Measurements from ENCODE around the gene KCNN2. TPM values are rescaled to one million over a fixed set of nuclear protein-coding genes. Genes with fewer than 3 reads are reported as not detected.

KCNN2 gene
- total RNA-seq, 4 donors from 2014 or later = 0.18 to 0.19 TPM; not detected in 2

GRCh38 chr5:114387433-114387832 is 25.6 kb downstream of the KCNN2 start:
- no peak overlapping the region for H3K4me3 ChIP-seq
- TF ChIP-seq, protein P1, sequence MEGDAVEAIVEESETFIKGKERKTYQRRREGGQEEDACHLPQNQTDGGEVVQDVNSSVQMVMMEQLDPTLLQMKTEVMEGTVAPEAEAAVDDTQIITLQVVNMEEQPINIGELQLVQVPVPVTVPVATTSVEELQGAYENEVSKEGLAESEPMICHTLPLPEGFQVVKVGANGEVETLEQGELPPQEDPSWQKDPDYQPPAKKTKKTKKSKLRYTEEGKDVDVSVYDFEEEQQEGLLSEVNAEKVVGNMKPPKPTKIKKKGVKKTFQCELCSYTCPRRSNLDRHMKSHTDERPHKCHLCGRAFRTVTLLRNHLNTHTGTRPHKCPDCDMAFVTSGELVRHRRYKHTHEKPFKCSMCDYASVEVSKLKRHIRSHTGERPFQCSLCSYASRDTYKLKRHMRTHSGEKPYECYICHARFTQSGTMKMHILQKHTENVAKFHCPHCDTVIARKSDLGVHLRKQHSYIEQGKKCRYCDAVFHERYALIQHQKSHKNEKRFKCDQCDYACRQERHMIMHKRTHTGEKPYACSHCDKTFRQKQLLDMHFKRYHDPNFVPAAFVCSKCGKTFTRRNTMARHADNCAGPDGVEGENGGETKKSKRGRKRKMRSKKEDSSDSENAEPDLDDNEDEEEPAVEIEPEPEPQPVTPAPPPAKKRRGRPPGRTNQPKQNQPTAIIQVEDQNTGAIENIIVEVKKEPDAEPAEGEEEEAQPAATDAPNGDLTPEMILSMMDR (IDR thresholded peaks at IDR 0.05) = no peak
- TF ChIP-seq POLR2A (IDR thresholded peaks at IDR 0.05) = no peak
- DNase-seq = no peak
- 62 to 79% methylated on average over 1 of the region's 1 CpG for WGBS, 2 donors
- H3K36me3 ChIP-seq = no peaks in the 10 kb centered on the region
- H3K27ac ChIP-seq = no peak overlapping the region
- no peaks in the 10 kb centered on the region for H3K9me3 ChIP-seq
- intact Hi-C loops (cut with DNase I) = no loop called here
- H3K4me1 ChIP-seq = peaks cover 0 to 11% (median 0%) of the 10 kb centered on the region in 3 donors
- no peaks in the 10 kb centered on the region for H3K27me3 ChIP-seq

GRCh38 chr5:114390431-114390830 is 28.6 kb downstream of the KCNN2 start:
- intact Hi-C loops (cut with DNase I) = no loop called here
- Histone ChIP-seq H3K27ac (no peak overlapping the region), H3K9me3 (no peaks in the 10 kb centered on the region), H3K4me1 (no peaks in the 10 kb centered on the region), H3K4me3 (no peak overlapping the region), H3K36me3 (no peaks in the 10 kb centered on the region), H3K27me3 (no peaks in the 10 kb centered on the region)
- TF ChIP-seq, protein P1 (IDR thresholded peaks at IDR 0.05) = no peak
- no peak for TF ChIP-seq POLR2A (IDR thresholded peaks at IDR 0.05)
- WGBS, 2 donors = 71 to 88% methylated on average over 1 of the region's 1 CpG
- DNase-seq = no peak

DNA sequence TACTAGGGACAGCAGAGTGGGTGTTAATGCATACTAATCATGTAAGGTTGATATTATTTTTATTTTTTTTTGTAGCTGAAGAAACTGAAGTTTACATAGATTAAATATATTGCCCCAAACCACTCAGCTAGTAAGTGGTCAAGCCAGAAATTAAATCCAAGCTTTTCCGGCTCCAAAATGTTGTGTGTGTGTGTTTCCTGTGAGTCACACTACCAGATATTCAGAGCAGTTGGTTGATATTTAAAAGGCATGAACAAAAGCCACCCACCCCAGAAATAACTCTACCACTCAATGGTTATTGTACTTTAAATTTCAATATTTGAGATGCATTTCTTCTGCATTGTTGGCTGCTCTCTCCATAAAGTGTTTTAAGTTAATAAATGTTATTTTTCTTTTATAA is 29.5 kb downstream of the KCNN2 start:
- no peaks in the 10 kb centered on the region for H3K36me3 ChIP-seq
- H3K9me3 ChIP-seq = no peaks in the 10 kb centered on the region
- no peaks in the 10 kb centered on the region for H3K4me1 ChIP-seq
- TF ChIP-seq, protein P1 (IDR thresholded peaks at IDR 0.05) = no peak
- TF ChIP-seq POLR2A (IDR thresholded peaks at IDR 0.05) = no peak
- intact Hi-C loops (cut with DNase I) = no loop called here
- no peaks in the 10 kb centered on the region for H3K27me3 ChIP-seq
- H3K27ac ChIP-seq = no peak overlapping the region
- 43 to 64% methylated on average over 1 of the region's 1 CpG for WGBS, 2 donors
- no peak for DNase-seq
- no peak overlapping the region for H3K4me3 ChIP-seq

GRCh38 chr5:114393159-114393558 is 31.3 kb downstream of the KCNN2 start:
- intact Hi-C loops (cut with DNase I) = no loop called here
- H3K27me3 ChIP-seq = no peaks in the 10 kb centered on the region
- DNase-seq = no peak
- H3K36me3 ChIP-seq = no peaks in the 10 kb centered on the region
- TF ChIP-seq, protein P1 (IDR thresholded peaks at IDR 0.05) = no peak
- TF ChIP-seq POLR2A (IDR thresholded peaks at IDR 0.05) = no peak
- 29 to 37% methylated on average over 1 of the region's 1 CpG for WGBS, 2 donors
- no peaks in the 10 kb centered on the region for H3K4me1 ChIP-seq
- H3K27ac ChIP-seq = no peak overlapping the region
- H3K4me3 ChIP-seq = no peak overlapping the region
- no peaks in the 10 kb centered on the region for H3K9me3 ChIP-seq

GRCh38 chr5:114402206-114402605 is 40.3 kb downstream of the KCNN2 start:
- intact Hi-C loops (cut with DNase I) = no loop called here
- 18 to 57% methylated on average over 1 of the region's 1 CpG for WGBS, 2 donors
- no peak overlapping the region for H3K27ac ChIP-seq
- H3K36me3 ChIP-seq = no peaks in the 10 kb centered on the region
- no peaks in the 10 kb centered on the region for H3K9me3 ChIP-seq
- no peaks in the 10 kb centered on the region for H3K27me3 ChIP-seq
- TF ChIP-seq POLR2A (IDR thresholded peaks at IDR 0.05) = no peak
- TF ChIP-seq, protein P1 (IDR thresholded peaks at IDR 0.05) = no peak
- no peaks in the 10 kb centered on the region for H3K4me1 ChIP-seq
- H3K4me3 ChIP-seq = no peak overlapping the region
- DNase-seq = no peak
